Mucosa of descending colon (tissue), 3 donors: ENCODE results near the gene ABCC6. TPM values are rescaled to one million over a fixed set of nuclear protein-coding genes. Genes with fewer than 3 reads are reported as not detected.

Source experiments
- ATAC-seq: fragments of 200-7000 bp; cut with Tn5 transposase; one replicate; pipeline ENCODE4 v1.9.1; 2020; ENCODE audit warnings: mild to moderate bottlenecking, moderate library complexity
- DNase-seq, 3 donors: peaks; one replicate each; pipeline ENCODE4 v3.0.0-alpha.2; 2020
- H3K36me3 ChIP-seq: fragments of 200-600 bp; one replicate; pipeline ENCODE4 v1.8.0; 2021; ENCODE audit warnings: low read depth, mild to moderate bottlenecking
- H3K4me1 ChIP-seq: fragments of 200-600 bp; one replicate; pipeline ENCODE4 v1.8.0; 2021; ENCODE audit warnings: low read depth, mild to moderate bottlenecking
- H3K4me3 ChIP-seq: fragments of 200-600 bp; one replicate; pipeline ENCODE4 v1.8.0; 2021; ENCODE audit warnings: mild to moderate bottlenecking
- H3K9me3 ChIP-seq: fragments of 200-600 bp; one replicate; pipeline ENCODE4 v1.8.0; 2021; ENCODE audit warnings: mild to moderate bottlenecking
- CTCF ChIP-seq: fragments of 200-600 bp; IDR thresholded peaks from one replicate; pipeline ENCODE4 v1.8.0; 2022; ENCODE audit warnings: antibody characterized with exemption, mild to moderate bottlenecking
- intact Hi-C, 2 donors: fragments of 100-400 bp; cut with DNase I in 1 of 2; cut with micrococcal nuclease in 1 of 2; formaldehyde crosslinking; loops; one replicate each; pipeline versions ENCODE4 v1.11.0 to v1.11.1; 2022; cut with DNase I, micrococcal nuclease
- total RNA-seq, 3 donors: library from RNA; stranded (reverse); fragmentation: NEBNext Ultra II Directional in 2 of 3; extraction: Animal tissue kit (Norgen Biotek cat#: 25700) in 2 of 3; gene quantifications; one replicate each; pipeline versions ENCODE4 v1.2.1 to v1.2.4, GENCODE V29; 2021 to 2023
- donor health status: DM: no; HTN: no; CAD: no; lungs with moderate emphysema.
- donor health status: DM: no; HTN: no; CAD: no.
- donor health status: DM: no; HTN: yes; CAD: no.

ABCC6 gene
- total RNA-seq, 3 donors from 2014 or later = 12.2 to 34.3 (median 26.4) TPM

DNA sequence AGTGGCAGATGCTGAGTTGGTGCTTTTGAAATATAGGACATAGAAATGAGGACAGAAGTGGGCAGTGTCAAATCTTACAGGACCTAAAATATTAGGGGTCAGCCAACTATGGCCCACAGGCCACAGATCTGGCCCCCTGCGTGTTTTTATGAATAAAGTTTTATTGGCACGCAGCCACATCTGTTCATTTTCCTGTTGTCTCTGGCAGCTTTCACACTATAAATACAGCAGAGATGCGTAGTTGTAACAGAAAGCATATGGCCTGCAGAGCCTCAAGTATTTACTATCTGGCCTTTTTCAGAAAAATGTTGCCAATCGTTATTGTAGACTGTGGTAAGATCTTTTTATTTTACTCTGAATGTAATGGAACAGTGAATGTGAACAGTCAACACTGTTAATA lies 82.8 kb downstream of the ABCC6 start:
- H3K4me3 ChIP-seq = no peak overlapping the region

GRCh38 chr16:16139806-16140205 lies 83.5 kb downstream of the ABCC6 start:
- Histone ChIP-seq H3K36me3 (peaks cover 4% of the 10 kb centered on the region), H3K4me1 (no peaks in the 10 kb centered on the region), H3K4me3 (no peak overlapping the region), H3K9me3 (no peaks in the 10 kb centered on the region)
- intact Hi-C loops = loop anchor here in 1 of 2 donors (5.0 kb wide), 1 partner anchor 52 kb away; no protein-coding TSS in a partner anchor
- no peak for TF ChIP-seq CTCF
- ATAC-seq (no peak), DNase-seq (no peak)

More for the DNA sequence above, 82.8 kb downstream of the ABCC6 start:
- H3K4me1 ChIP-seq = no peaks in the 10 kb centered on the region
- intact Hi-C loops = loop anchor here in 1 of 2 donors (5.0 kb wide), 1 partner anchor 52 kb away; no protein-coding TSS in a partner anchor
- no peak for DNase-seq
- no peaks in the 10 kb centered on the region for H3K9me3 ChIP-seq
- TF ChIP-seq CTCF = no peak
- no peak for ATAC-seq
- peaks cover 4% of the 10 kb centered on the region for H3K36me3 ChIP-seq

GRCh38 chr16:16139061-16139460 lies 84.2 kb downstream of the ABCC6 start:
- Histone ChIP-seq H3K4me3 (no peak overlapping the region), H3K9me3 (no peaks in the 10 kb centered on the region), H3K4me1 (no peaks in the 10 kb centered on the region), H3K36me3 (peaks cover 4% of the 10 kb centered on the region)
- DNase-seq (no peak), ATAC-seq (no peak)
- TF ChIP-seq CTCF = no peak
- intact Hi-C loops = no loop called here

GRCh38 chr16:16138034-16138635 lies 85.2 kb downstream of the ABCC6 start:
- ATAC-seq (no peak), DNase-seq (no peak)
- H3K36me3 ChIP-seq = peaks cover 4% of the 10 kb centered on the region
- no peak overlapping the region for H3K4me3 ChIP-seq
- intact Hi-C loops = no loop called here
- TF ChIP-seq CTCF = no peak
- no peaks in the 10 kb centered on the region for H3K4me1 ChIP-seq
- H3K9me3 ChIP-seq = no peaks in the 10 kb centered on the region

- no peaks in the 10 kb centered on the region for H3K4me1 ChIP-seq
- no peaks in the 10 kb centered on the region for H3K9me3 ChIP-seq
- intact Hi-C loops = no loop called here
- H3K36me3 ChIP-seq = peaks cover 4% of the 10 kb centered on the region
- TF ChIP-seq CTCF = no peak
- ATAC-seq (no peak), DNase-seq (no peak)
- H3K4me3 ChIP-seq = no peak overlapping the region
Measured at GRCh38 chr16:16137110-16137509, 86.2 kb downstream of the ABCC6 start.
